HG02798 (cell line): ENCODE results near the gene SMYD3.
"Not testable (repeated sequence)": the region's sequence is repeated elsewhere in the genome, so short reads cannot be mapped to it uniquely, and the experiment has no call there.

Experiments used
- ATAC-seq: cut with Tn5 transposase; IDR thresholded peaks from one replicate; pipeline ENCODE4 v1.9.1; 2021; ENCODE audit warnings: mild to moderate bottlenecking; ENCODE audit not compliant: unreplicated experiment, poor library complexity

The SMYD3 gene

DNA sequence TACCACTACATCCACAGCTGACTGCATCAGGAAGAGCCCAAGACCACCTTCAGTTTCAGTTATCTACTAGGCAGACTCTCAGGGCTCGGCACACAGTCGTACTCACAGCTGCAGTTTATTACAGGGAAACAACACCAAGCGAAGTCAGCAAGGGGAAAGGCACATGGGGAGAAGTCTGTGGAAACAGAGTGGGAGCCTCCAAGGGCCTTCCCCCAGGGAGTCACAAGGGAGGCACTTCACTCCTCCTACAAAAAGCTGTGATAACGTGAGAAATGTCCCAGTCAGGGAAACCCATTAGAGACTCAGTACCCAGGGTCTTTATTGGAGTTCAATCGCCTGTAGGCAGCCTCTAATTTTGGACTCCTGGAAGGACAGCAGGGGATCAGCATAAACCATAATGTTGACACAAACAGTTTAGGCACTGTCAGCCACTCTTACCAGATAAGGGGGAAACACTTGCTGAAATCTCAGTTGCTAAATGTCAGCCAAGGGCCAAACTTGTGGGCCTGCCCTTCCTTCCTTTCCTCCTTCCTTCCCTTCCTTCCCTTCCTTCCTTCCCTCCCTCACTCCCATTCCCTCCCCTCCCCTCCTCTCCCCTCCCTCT lies 444.0 kb downstream of the SMYD3 start:
- no peak for ATAC-seq

- no peak for ATAC-seq
Measured at GRCh38 chr1:246058466-246058865, 448.6 kb downstream of the SMYD3 start.

GRCh38 chr1:246052603-246053002 lies 454.5 kb downstream of the SMYD3 start:
- no peak for ATAC-seq

DNA sequence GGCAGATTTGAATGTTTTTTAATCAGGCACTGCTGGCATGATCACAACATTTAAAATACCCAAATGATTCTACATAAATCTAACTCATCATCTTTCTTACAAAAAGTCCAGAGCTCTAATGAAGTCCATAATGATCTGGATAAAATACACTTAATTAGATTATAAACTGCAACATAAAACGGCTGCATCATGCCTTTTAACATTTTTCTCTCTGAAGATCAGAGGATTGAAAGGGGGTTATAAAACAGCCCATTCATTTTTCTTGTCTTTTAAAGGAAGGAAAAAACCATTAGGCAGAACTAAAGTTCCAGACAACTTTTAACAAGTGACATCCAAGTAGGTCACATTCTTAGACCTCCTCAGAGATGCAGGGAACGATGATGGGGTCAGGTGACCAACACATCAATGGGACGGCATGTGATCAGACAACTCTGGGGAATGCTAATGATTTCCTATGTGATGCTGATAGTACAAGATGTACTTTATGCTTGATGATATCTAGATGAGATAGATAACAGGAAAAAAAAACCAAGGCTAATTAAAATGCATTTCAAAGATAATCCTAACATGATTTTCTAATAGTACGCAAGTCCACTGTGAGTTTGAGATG lies 455.1 kb downstream of the SMYD3 start:
- ATAC-seq = no peak

DNA sequence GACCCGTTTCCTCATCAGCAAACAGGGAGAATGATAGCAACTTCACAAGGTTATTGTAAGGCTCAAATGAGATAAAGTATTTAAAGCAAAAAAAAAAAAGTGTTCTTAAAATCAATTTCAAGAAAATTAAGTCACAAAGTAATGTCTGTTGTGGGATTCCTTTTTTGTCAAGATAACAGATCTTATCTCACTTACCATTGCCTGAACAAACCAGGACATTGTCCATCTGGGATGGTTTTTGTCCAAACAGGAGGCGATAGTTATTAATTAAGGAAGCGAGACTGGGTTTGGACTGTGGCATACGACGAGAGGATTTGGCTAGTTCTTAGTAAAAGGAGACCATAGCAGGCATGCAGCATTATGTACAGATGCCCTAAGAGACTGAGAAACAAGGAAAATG lies 458.4 kb downstream of the SMYD3 start:
- no peak for ATAC-seq

DNA sequence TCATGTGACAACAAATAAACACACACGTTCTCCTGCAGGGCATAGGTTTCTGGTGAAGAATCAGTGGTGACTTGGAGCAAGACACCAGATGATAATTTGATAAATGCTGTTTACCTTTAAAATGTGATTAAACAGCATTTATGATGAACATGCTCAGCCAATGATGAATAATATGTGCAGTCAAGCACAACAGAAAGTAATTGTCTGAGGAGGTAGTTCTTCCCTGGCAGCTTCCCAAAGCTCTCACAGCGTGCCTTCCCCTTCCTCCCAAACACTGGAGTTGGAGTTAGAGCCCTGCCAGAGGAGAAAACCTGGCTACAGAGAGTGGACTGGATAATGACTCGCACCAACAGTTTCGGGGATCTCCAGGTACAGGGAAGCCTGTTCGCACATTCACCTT lies 463.5 kb downstream of the SMYD3 start:
- ATAC-seq = no peak

DNA sequence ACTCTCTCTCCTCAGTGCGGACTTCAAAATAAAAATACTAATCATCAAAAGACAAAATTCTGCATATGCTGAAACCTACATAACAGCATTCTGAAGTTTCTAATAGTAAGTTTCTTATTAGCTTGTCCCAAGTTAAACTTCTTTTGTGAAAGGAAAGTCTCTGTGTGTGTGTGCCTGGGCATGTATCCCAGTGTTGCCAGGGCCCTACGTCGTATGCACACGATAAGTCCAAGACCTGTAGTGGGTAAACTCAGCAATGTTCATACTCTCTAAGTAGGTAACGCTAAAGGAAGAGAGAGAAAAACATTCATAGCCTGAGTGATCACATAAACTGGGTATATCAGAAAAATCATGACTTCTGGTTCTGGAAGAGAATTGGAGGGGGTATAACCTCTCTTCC lies 465.7 kb downstream of the SMYD3 start:
- ATAC-seq = no peak

DNA sequence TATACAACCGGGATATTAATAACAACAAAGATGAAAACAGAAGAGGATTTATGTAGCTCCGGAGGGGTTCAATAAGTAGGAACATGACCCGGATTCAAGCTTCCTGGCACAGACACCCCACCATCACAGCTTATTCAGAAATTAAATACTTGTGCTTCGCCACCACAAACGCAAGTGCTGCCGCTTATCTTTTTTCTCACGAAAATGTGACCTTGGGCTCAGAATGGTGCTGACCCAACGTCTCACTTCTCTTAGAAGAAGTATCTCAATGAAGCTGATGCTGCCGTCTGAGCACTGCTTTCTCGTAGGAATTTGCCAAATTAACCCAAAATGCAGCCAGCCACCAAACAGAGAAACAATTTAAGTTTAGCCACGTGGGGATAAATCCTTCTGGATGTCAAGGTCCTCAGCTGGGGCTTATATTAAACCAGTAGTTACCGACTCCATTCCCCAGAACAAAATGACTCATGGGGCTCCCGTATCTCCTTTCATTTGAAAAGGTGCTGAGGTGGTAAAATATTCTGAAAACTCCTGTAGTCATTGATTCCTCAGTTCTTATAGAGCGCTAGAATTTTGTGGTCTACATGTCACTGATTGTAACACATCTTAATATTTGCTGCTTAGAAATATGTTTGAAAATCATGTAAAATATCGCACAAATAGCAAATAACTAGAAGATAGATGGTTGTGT lies 466.7 kb downstream of the SMYD3 start:
- ATAC-seq = no peak

DNA sequence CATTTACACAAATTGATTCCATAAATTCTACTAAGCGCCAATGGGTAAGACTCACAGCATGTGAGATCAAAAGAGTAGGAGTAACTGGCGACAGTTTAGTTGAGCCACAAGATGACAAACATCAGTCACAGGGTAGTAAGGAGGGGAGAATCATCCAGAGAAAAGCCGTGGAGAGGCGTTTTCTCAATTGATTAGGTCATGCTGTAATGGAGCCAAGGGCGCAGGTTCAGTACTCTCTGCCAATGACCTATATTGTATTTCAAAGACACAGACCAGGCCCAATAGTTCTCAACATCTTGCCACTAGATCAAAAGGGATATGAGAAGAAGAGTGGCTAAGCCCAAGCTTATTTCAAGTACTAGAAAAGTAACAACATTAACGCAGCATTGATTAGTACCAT lies 467.5 kb downstream of the SMYD3 start:
- ATAC-seq = no peak

- ATAC-seq = no peak
Measured at GRCh38 chr1:246037832-246038231, 469.2 kb downstream of the SMYD3 start.

GRCh38 chr1:246036175-246036574 lies 470.9 kb downstream of the SMYD3 start:
- no peak for ATAC-seq

GRCh38 chr1:246035060-246035541 lies 472.0 kb downstream of the SMYD3 start:
- no peak for ATAC-seq

- no peak for ATAC-seq
Measured at GRCh38 chr1:246034630-246035029, 472.4 kb downstream of the SMYD3 start.

DNA sequence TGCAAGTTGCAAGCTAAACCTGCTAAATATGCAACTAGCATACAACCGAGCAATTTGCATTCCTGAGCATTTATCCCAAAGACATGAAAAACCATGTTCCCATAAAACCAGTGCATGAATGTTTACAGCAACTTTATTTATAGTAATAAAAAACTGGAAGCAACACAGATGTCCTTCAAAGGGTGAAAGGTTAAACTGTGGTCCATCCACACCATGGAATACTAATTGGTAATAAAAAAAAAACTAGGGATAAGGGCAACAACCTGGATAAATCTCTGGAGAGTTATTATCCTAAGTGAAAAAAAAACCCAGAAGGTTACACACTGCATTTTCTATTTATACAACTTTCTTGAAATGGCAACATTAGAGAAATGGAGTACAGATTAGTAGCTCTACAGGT lies 474.1 kb downstream of the SMYD3 start:
- ATAC-seq = no peak

DNA sequence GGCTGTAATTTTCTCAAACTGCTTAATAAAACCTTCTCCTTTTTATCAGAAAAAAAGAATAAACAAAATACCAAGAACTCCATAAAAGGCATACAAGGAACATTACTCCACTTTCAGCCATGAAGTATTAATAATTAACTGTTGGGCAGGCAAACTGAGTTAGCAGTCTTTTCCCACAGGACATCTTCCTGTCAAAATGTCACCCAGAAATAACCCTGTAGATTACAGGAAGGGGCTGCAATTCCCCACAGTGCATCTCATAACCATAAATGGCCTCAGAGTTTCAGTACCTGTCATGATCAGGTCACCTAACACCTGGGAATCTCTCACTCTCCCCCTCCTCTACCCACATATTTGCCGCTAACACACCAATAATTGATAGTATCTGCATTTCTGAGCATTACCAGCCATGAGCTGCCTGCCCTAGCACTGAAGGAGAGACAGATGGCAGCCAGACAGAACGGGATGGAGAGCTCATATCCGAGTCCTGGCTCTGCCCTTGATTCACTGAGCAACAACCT lies 475.0 kb downstream of the SMYD3 start:
- no peak for ATAC-seq

DNA sequence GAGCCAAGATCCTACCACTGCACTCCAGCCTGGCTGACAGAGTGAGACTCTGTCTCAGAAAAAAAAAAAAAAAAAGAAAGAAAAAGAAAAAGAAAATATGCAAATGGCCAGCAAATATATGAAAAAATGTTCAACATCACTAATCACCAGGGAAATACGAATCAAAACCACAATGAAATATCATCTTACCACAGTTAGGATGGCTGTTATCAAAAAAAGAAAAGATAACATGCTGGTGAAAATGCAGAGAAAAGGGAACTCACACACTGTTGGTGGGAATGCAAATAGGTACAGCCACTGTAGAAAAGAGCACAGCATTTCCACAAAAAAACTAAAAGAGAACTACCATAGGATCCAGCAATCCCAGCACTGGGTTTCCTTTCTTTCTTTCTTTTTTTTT lies 477.5 kb downstream of the SMYD3 start:
- no peak for ATAC-seq

DNA sequence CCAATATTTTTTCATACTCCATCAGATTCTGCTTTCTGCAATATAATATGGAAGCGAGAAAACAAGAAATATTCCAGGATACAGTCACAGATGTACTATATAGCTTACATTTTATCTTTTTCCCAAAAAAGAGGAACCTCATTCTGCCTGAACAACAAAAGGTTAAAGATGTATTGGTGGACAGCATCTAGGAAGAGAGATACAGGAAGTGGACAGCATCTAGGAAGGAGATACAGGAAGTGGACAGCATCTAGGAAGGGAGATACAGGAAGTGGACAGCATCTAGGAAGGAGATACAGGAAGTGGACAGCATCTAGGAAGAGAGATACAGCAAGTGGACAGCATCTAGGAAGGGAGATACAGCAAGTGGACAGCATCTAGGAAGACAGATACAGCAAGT lies 483.0 kb downstream of the SMYD3 start:
- not testable (repeated sequence) for ATAC-seq

DNA sequence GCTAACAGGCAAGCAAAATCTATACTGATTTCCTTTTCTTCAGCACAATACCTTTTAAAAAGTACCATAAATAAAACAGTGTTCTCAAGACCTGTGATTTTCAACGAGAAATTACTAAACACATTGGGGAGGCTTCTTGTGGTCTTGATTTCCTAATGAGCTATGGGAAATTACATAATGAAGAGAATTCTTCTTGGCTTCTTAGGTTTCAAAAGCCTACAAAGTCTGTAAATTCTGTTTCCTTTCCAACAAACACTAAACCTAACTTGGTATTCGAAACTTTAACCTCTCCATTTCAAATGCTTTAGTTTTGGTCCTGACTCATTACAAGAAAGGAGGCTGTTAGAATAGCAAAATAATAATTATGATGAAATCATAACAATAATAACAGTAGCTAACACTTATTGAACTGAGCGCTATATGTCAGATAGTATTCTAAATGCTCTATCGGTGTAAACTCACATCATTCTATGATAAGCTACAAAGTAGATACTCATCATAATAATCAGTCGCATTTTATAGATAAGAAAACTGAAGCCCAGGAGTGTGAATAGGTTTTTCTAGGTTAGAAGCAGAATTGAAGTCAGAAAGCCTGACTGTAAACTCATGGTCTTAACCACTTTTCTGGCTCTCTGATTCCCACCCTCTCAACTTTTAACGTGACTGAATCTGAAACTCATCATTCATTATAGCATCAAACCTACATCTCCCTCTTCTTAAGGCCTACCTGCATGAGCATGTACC lies 486.7 kb downstream of the SMYD3 start:
- ATAC-seq = peak; percentile 51

DNA sequence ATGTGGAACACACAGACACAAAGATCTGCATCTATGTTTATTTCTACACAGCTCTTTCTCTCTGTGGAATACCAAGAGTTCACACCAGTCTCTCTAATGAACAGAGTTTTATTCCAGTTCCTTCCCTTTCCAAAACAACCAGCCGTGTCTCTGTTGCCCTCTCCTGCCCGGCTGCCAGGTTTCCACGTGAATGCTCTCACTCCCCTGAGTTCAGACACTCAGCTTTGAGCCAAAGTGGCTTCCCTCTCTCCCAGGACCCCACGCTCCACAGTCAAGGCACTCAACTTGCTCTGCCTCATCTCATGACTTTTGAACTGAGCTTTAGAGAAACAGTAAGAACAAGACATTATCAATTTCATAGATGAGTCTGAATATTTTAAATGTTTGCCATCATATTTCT lies 488.9 kb downstream of the SMYD3 start:
- no peak for ATAC-seq

- no peak for ATAC-seq
Measured at GRCh38 chr1:246012341-246012740, 494.7 kb downstream of the SMYD3 start.

DNA sequence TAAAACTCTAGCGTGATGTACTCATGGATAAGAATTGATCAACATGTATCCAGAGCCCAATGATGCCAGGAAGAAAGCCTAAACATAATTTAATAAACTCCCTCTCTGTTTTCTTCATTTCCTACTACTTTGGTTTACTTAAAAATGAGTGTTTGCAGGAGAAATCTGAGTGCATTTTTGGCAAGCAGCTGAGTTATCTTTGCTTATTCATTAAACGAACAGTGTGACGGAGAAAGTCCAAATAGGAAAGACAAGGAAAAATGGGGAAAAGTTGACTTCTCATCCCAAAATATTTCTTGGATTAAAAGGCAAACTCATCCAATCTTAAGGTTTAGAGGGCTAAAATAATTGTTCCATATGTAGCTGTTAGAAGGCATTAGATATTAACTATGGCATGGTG lies 496.7 kb downstream of the SMYD3 start:
- ATAC-seq = no peak
